ENCODE data around the gene ATP11B. TPM values are rescaled to one million over a fixed set of nuclear protein-coding genes. Genes with fewer than 3 reads are reported as not detected.

Gene ATP11B
- total and polyA plus RNA-seq, 10 of the 15 experiments (the other 5 are each of a cell fraction or from before 2014, with no cell fraction given) = 10.3 to 66.9 (median 36.7) TPM

GRCh38 chr3:182783106-182783505 lies 10.2 kb upstream of the ATP11B start:
- no TSS peak for BruUV-seq (replicated peaks)
- WGBS (ENCODE audit: insufficient coverage, insufficient replicate concordance, low lambda C conversion rate, missing lambda C conversion rate) = 94% methylated on average over 1 of the region's 1 CpG

GRCh38 chr3:182784542-182784941 lies 8.8 kb upstream of the ATP11B start:
- RAD21 ChIA-PET (ENCODE audit: unreplicated experiment) = no interaction called here
- Histone ChIP-seq H4K20me1 (ENCODE audit: control insufficient read depth, insufficient read depth) (no peaks in the 10 kb centered on the region), H3K27ac (ENCODE audit: control insufficient read depth, insufficient read depth) (no peak overlapping the region), H3K27me3 (replicated peaks in 1 of 2; ENCODE audit: control insufficient read depth in 2 of 2, insufficient read depth in 2 of 2, low read length in 1 of 2) (no peaks in the 10 kb centered on the region; a peak in 1 of 4 replicates), H3K79me2 (ENCODE audit: control insufficient read depth, insufficient read depth, low read length) (no peaks in the 10 kb centered on the region), H3K9me3 (replicated peaks; ENCODE audit: control insufficient read depth, insufficient read depth, low read length) (no peaks in the 10 kb centered on the region), H3K36me3 (ENCODE audit: control insufficient read depth in 2 of 2, insufficient read depth in 2 of 2, low read length in 1 of 2) (no peaks in the 10 kb centered on the region), H3K4me2 (ENCODE audit: control insufficient read depth, insufficient read depth) (no peak overlapping the region), H3K9ac (ENCODE audit: control insufficient read depth, insufficient read depth, low read length) (no peak overlapping the region), H3K4me3 (no peak overlapping the region), H3K4me1 (ENCODE audit: control insufficient read depth, insufficient read depth, low read length) (peaks cover 20% of the 10 kb centered on the region), H2AFZ (ENCODE audit: control insufficient read depth, low read depth, low read length) (no peak overlapping the region)
- SMC1A ChIA-PET (ENCODE audit: uncharacterized antibody, unreplicated experiment) = interaction anchor here (1.0 kb wide), 1 partner anchor 31 kb away, joined by 3 read pairs; no protein-coding TSS in a partner anchor
- in situ Hi-C loops (cut with MboI) (no loop called here), intact Hi-C loops (cut with micrococcal nuclease; ENCODE audit: unreplicated experiment) (no loop called here)
- POLR2A ChIA-PET = no interaction called here
- DNase-seq (ENCODE audit: low read depth, low spot score) = no peak
- no TSS peak for BruUV-seq (replicated peaks)
- no peak for FAIRE-seq
- no peak for ATAC-seq
- 0% methylated on average over 1 of the region's 1 CpG for WGBS (ENCODE audit: insufficient coverage, insufficient replicate concordance, low lambda C conversion rate, missing lambda C conversion rate)
- TF ChIP-seq EED (IDR thresholded peaks at IDR 0.05; ENCODE audit: low read depth) (no peak), RCOR1 (conservative IDR thresholded peaks at IDR 0.05; ENCODE audit: low read depth, low read length) (no peak), ASH2L (IDR thresholded peaks at IDR 0.05; ENCODE audit: borderline replicate concordance, low read depth) (no peak), E4F1 (IDR thresholded peaks at IDR 0.05; ENCODE audit: borderline replicate concordance, partially characterized antibody) (no peak), POLR2A (IDR thresholded peaks at IDR 0.05; ENCODE audit: low read depth, low read length) (no peak), BACH1 (IDR thresholded peaks at IDR 0.05; ENCODE audit: borderline replicate concordance) (no peak)
- CTCF ChIA-PET = interaction anchor here (1.7 kb wide), 1 partner anchor 31 kb away, joined by 3 read pairs; no protein-coding TSS in a partner anchor

More at GRCh38 chr3:182783106-182783505, 10.2 kb upstream of the ATP11B start:
- Histone ChIP-seq H3K9me3 (replicated peaks; ENCODE audit: control insufficient read depth, insufficient read depth, low read length) (no peaks in the 10 kb centered on the region), H3K9ac (ENCODE audit: control insufficient read depth, insufficient read depth, low read length) (no peak overlapping the region), H3K4me2 (ENCODE audit: control insufficient read depth, insufficient read depth) (no peak overlapping the region), H3K27ac (ENCODE audit: control insufficient read depth, insufficient read depth) (no peak overlapping the region), H3K4me1 (ENCODE audit: control insufficient read depth, insufficient read depth, low read length) (peaks cover 9% of the 10 kb centered on the region; the same call in 1 of the 2 replicates), H4K20me1 (ENCODE audit: control insufficient read depth, insufficient read depth) (no peaks in the 10 kb centered on the region), H3K27me3 (replicated peaks in 1 of 2; ENCODE audit: control insufficient read depth in 2 of 2, insufficient read depth in 2 of 2, low read length in 1 of 2) (no peaks in the 10 kb centered on the region; a peak in 1 of 4 replicates), H2AFZ (ENCODE audit: control insufficient read depth, low read depth, low read length) (no peak overlapping the region), H3K4me3 (no peak overlapping the region), H3K79me2 (ENCODE audit: control insufficient read depth, insufficient read depth, low read length) (no peaks in the 10 kb centered on the region), H3K36me3 (ENCODE audit: control insufficient read depth in 2 of 2, insufficient read depth in 2 of 2, low read length in 1 of 2) (no peaks in the 10 kb centered on the region)
- ChIA-PET CTCF (no interaction called here), SMC1A (ENCODE audit: uncharacterized antibody, unreplicated experiment) (interaction anchor here (1.2 to 3.8 kb wide), 3 partner anchors 9 to 69 kb away, joined by 4 to 17 read pairs (median 11); partner anchors contain the start of gene ATP11B), POLR2A (no interaction called here), RAD21 (ENCODE audit: unreplicated experiment) (interaction anchor here (1.0 to 1.9 kb wide), 2 partner anchors 54 to 66 kb away, joined by 3 to 9 read pairs; no protein-coding TSS in a partner anchor)
- TF ChIP-seq STAT3 (IDR thresholded peaks at IDR 0.05; ENCODE audit: low read depth, low read length) = no peak
- no peak for TF ChIP-seq TBL1XR1 (IDR thresholded peaks at IDR 0.05; ENCODE audit: low read depth, low read length)
- TF ChIP-seq E2F4 (IDR thresholded peaks at IDR 0.05; ENCODE audit: low read depth, low read length) = no peak
- no peak for ATAC-seq
- no peak for FAIRE-seq
- DNase-seq (ENCODE audit: low read depth, low spot score) = no peak
- intact Hi-C loops (cut with micrococcal nuclease; ENCODE audit: unreplicated experiment) = no loop called here
- in situ Hi-C loops (cut with MboI) = no loop called here
